Parathyroid adenoma (tissue), 2 donors: ENCODE measurements around the gene ACSM4.

Experiments
- H2AFZ ChIP-seq: fragments of 300-600 bp; sonication (generic); one replicate; pipeline ENCODE4 v1.7.0; 2017; ENCODE audit warnings: antibody characterized with exemption, mild to moderate bottlenecking
- H3K27ac ChIP-seq: fragments of 300-600 bp; sonication (generic); one replicate; pipeline ENCODE4 v1.7.0; 2017
- H3K27me3 ChIP-seq: fragments of 300-600 bp; sonication (generic); one replicate; pipeline ENCODE4 v1.7.0; 2017; ENCODE audit warnings: low read length; ENCODE audit not compliant: control insufficient read depth, insufficient read depth
- H3K36me3 ChIP-seq: fragments of 300-600 bp; sonication (generic); one replicate; pipeline ENCODE4 v1.7.0; 2017; ENCODE audit warnings: low read length; ENCODE audit not compliant: control insufficient read depth, insufficient read depth
- H3K4me1 ChIP-seq: fragments of 300-600 bp; sonication (generic); one replicate; pipeline ENCODE4 v1.7.0; 2017; ENCODE audit warnings: control low read depth
- H3K4me2 ChIP-seq: fragments of 300-600 bp; sonication (generic); one replicate; pipeline ENCODE4 v1.7.0; 2017; ENCODE audit warnings: low read length
- H3K4me3 ChIP-seq: fragments of 300-600 bp; sonication (generic); one replicate; pipeline ENCODE4 v1.7.0; 2017; ENCODE audit warnings: low read depth, low read length
- H3K79me2 ChIP-seq: fragments of 300-600 bp; sonication (generic); one replicate; pipeline ENCODE4 v1.7.0; 2017; ENCODE audit warnings: control low read depth
- H3K9ac ChIP-seq: fragments of 300-600 bp; sonication (generic); one replicate; pipeline ENCODE4 v1.7.0; 2017; ENCODE audit warnings: mild to moderate bottlenecking
- H3K9me3 ChIP-seq: fragments of 300-600 bp; sonication (generic); one replicate; pipeline ENCODE4 v1.7.0; 2017; ENCODE audit warnings: low read length; ENCODE audit not compliant: control insufficient read depth
- TF ChIP-seq, protein P1 (sequence below): fragments of 300-600 bp; sonication (generic); IDR thresholded peaks from one replicate; pipeline ENCODE4 v1.7.0; 2017; ENCODE audit warnings: antibody characterized with exemption, mild to moderate bottlenecking
- donor health status: primary hyperparathyroidism.

ACSM4 gene

DNA sequence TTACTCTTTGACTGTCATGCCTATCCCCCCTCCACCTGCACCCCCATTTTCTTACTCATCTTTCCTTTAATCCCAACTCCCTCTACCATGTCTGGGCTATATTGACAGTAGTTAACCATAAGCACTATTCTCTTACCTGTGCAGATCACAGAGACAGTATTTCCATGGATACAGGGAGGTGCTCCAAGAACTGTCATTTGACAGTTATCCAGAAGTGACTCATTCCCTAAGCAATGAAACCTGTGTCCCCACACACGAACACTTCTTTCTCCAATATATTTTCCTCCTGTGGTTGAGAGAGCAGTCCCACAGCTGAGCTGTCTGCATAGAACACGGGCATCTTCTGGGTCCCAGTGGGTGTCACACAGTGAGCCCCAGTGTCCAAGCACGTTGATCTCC is 71.3 kb downstream of the ACSM4 start:
- Histone ChIP-seq H3K9ac (no peak overlapping the region), H3K27ac (no peak overlapping the region), H3K36me3 (no peaks in the 10 kb centered on the region), H3K9me3 (no peaks in the 10 kb centered on the region), H3K4me2 (no peak overlapping the region), H2AFZ (no peak overlapping the region), H3K4me3 (no peak overlapping the region), H3K79me2 (no peaks in the 10 kb centered on the region), H3K4me1 (no peaks in the 10 kb centered on the region), H3K27me3 (no peaks in the 10 kb centered on the region)
- TF ChIP-seq, protein P1, sequence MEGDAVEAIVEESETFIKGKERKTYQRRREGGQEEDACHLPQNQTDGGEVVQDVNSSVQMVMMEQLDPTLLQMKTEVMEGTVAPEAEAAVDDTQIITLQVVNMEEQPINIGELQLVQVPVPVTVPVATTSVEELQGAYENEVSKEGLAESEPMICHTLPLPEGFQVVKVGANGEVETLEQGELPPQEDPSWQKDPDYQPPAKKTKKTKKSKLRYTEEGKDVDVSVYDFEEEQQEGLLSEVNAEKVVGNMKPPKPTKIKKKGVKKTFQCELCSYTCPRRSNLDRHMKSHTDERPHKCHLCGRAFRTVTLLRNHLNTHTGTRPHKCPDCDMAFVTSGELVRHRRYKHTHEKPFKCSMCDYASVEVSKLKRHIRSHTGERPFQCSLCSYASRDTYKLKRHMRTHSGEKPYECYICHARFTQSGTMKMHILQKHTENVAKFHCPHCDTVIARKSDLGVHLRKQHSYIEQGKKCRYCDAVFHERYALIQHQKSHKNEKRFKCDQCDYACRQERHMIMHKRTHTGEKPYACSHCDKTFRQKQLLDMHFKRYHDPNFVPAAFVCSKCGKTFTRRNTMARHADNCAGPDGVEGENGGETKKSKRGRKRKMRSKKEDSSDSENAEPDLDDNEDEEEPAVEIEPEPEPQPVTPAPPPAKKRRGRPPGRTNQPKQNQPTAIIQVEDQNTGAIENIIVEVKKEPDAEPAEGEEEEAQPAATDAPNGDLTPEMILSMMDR, result no peak

DNA sequence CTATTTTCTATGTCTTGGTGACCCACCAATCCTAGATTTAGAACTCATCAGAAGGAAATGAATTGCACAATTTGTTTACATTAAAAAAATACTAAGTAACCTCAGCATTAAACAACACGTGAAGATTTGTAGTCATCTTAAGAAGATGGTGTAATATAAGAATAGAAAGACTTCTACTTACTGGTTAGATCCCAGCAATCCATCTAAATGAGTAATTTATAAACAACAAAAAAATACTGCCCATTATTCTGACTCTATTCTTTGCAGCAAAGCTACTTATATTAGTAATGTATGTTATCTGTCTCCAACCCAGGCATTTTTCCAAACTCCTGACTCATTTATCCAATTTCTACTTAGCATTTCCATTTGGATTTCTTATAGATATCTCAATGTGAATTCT is 72.3 kb downstream of the ACSM4 start:
- H3K27me3 ChIP-seq, result no peaks in the 10 kb centered on the region
- H3K9ac ChIP-seq, result no peak overlapping the region
- H3K27ac ChIP-seq, result no peak overlapping the region
- no peak overlapping the region for H2AFZ ChIP-seq
- TF ChIP-seq, protein P1, result no peak
- H3K4me3 ChIP-seq, result no peak overlapping the region
- no peaks in the 10 kb centered on the region for H3K79me2 ChIP-seq
- no peaks in the 10 kb centered on the region for H3K9me3 ChIP-seq
- no peaks in the 10 kb centered on the region for H3K4me1 ChIP-seq
- H3K4me2 ChIP-seq, result no peak overlapping the region
- H3K36me3 ChIP-seq, result no peaks in the 10 kb centered on the region
